Endodermal cell (in vitro differentiated cells): ENCODE data around the gene OR4N2. TPM values are rescaled to one million over a fixed set of nuclear protein-coding genes. Genes with fewer than 3 reads are reported as not detected.
"Not testable (repeated sequence)": the region's sequence is repeated elsewhere in the genome, so short reads cannot be mapped to it uniquely, and the experiment has no call there.

Experiments used
- DNase-seq: peaks from one replicate; pipeline ENCODE4 v3.0.0-alpha.2; 2017
- H3K27ac ChIP-seq: 2 replicates; pipeline ENCODE4 v1.5.1; 2013; ENCODE audit warnings: mild to moderate bottlenecking, low read depth, low read length, moderate library complexity
- H3K27me3 ChIP-seq: 2 replicates; pipeline ENCODE4 v1.6.1; 2013; ENCODE audit warnings: mild to moderate bottlenecking, low read length, moderate library complexity; ENCODE audit not compliant: insufficient read depth, control insufficient read depth, poor library complexity, severe bottlenecking
- H3K36me3 ChIP-seq: 2 replicates; pipeline ENCODE4 v1.7.0; 2013; ENCODE audit warnings: mild to moderate bottlenecking, low read length, moderate library complexity; ENCODE audit not compliant: control insufficient read depth, insufficient read depth
- H3K4me1 ChIP-seq: one replicate; pipeline ENCODE4 v1.7.0; 2013; ENCODE audit warnings: low read length; ENCODE audit not compliant: control insufficient read depth, insufficient read depth
- H3K4me3 ChIP-seq: 2 replicates; pipeline ENCODE4 v1.5.1; 2013; ENCODE audit warnings: mild to moderate bottlenecking, low read length, moderate library complexity
- H3K9ac ChIP-seq: 2 replicates; pipeline ENCODE4 v1.6.1; 2013; ENCODE audit warnings: mild to moderate bottlenecking, low read length, moderate library complexity; ENCODE audit not compliant: poor library complexity, severe bottlenecking; ENCODE audit errors: extremely low read depth
- H3K9me3 ChIP-seq: 2 replicates; pipeline ENCODE4 v1.6.1; 2013; ENCODE audit warnings: mild to moderate bottlenecking, low read length, moderate library complexity; ENCODE audit not compliant: control insufficient read depth
- H3K27ac Mint-ChIP-seq: 2 replicates; pipeline ENCODE4 v1.8.0; 2020; ENCODE audit warnings: mixed read lengths
- H3K27me3 Mint-ChIP-seq: 2 replicates; pipeline ENCODE4 v1.8.0; 2021; ENCODE audit warnings: mild to moderate bottlenecking, mixed read lengths; ENCODE audit not compliant: insufficient read depth
- H3K36me3 Mint-ChIP-seq: 2 replicates; pipeline ENCODE4 v1.8.0; 2020; ENCODE audit warnings: low read depth, mixed read lengths
- H3K4me1 Mint-ChIP-seq: 2 replicates; pipeline ENCODE4 v1.8.0; 2020; ENCODE audit warnings: mixed read lengths
- H3K4me3 Mint-ChIP-seq: 2 replicates; pipeline ENCODE4 v1.8.0; 2020; ENCODE audit warnings: mild to moderate bottlenecking, moderate library complexity, mixed read lengths
- H3K9me3 Mint-ChIP-seq: 2 replicates; pipeline ENCODE4 v1.8.0; 2020; ENCODE audit warnings: mild to moderate bottlenecking, mixed read lengths
- CTCF ChIP-seq: fragments of 200-600 bp; sonication (generic); conservative IDR thresholded peaks from 2 replicates; pipeline ENCODE4 v1.5.0; 2021; ENCODE audit warnings: antibody characterized with exemption, mild to moderate bottlenecking
- WGBS, 2 experiments: methylation state at CpG; one replicate each; pipeline versions ENCODE4 v1.1.5 to v1.1.7; 2013; ENCODE audit warnings: missing lambda C conversion rate in 2 of 2, mixed read lengths in 1 of 2; ENCODE audit not compliant: insufficient coverage in 1 of 2, insufficient read length in 1 of 2; 5-methylcytosine and 5-hydroxymethylcytosine counted together
- long read RNA-seq, 4 experiments: library from polyadenylated mRNA in 2 of 4; library from RNA in 1 of 4; library from capped mRNA in 1 of 4; stranded (forward) in 3 of 4; unstranded in 1 of 4; transcript quantifications; one replicate each; pipeline ENCODE4 v2.0.0, GENCODE V29; 2020 to 2021; ENCODE audit warnings: inconsistent platforms in 1 of 4
- polyA plus RNA-seq, 2 experiments: library from polyadenylated mRNA; stranded (reverse); fragments of 50-300 nt; gene quantifications; one replicate each; pipeline ENCODE4 v1.2.3, GENCODE V29; 2013
- total RNA-seq, 2 donors: library from RNA; stranded (reverse); fragmentation: NEBNext Ultra II Directional in 1 of 2; extraction: Animal tissue kit (Norgen Biotek cat#: 25700) in 1 of 2; gene quantifications; 2 replicates in 1 of 2; 3 replicates in 1 of 2; pipeline ENCODE4 v1.2.1, GENCODE V29; 2021

The OR4N2 gene
- not detected for total RNA-seq
- polyA plus RNA-seq (2013, experiment 1 of 2), result not detected
- polyA plus RNA-seq (2013, experiment 2 of 2), result not detected
- long read RNA-seq, experiment 1, result 0 reads
- long read RNA-seq, experiment 2, result 0 reads
- long read RNA-seq, experiment 3, result 0 reads
- long read RNA-seq, experiment 4, result 0 reads

GRCh38 chr14:19803470-19803869, at the start of gene OR4N2:
TSS of gene OR4N2 (plus strand) at chr14:19803770. CDS start at chr14:19827449, 23,679 bp downstream.
- not testable (repeated sequence) for H3K4me1 Mint-ChIP-seq, DNase-seq, H3K4me3 Mint-ChIP-seq, H3K36me3 ChIP-seq, H3K27me3 ChIP-seq, H3K9ac ChIP-seq, H3K27ac Mint-ChIP-seq, H3K27ac ChIP-seq, H3K4me3 ChIP-seq, H3K9me3 Mint-ChIP-seq, H3K4me1 ChIP-seq, H3K27me3 Mint-ChIP-seq, H3K36me3 Mint-ChIP-seq
- H3K9me3 ChIP-seq, result peaks cover 85% of the 10 kb centered on the region
- no CpG with 5 or more reads among the region's 1 CpG for whole genome bisulfite sequencing, 2 experiments

- WGBS, 2 experiments, result 43% methylated on average over 2 of the region's 2 CpGs; no CpG with 5 or more reads in 1 of the 2 experiments
- H3K4me3 ChIP-seq, result no peak overlapping the region
- no peak for DNase-seq
- H3K9ac ChIP-seq, result no peak overlapping the region
- H3K27ac ChIP-seq, result no peak overlapping the region
- Mint-ChIP-seq H3K4me3 (no peak overlapping the region), H3K27me3 (no peaks in the 10 kb centered on the region), H3K27ac (no peak overlapping the region), H3K36me3 (no peaks in the 10 kb centered on the region), H3K4me1 (no peaks in the 10 kb centered on the region), H3K9me3 (peaks cover 39% of the 10 kb centered on the region)
- no peaks in the 10 kb centered on the region for H3K36me3 ChIP-seq
- no peaks in the 10 kb centered on the region for H3K4me1 ChIP-seq
- H3K27me3 ChIP-seq, result no peaks in the 10 kb centered on the region
- peaks cover 85% of the 10 kb centered on the region for H3K9me3 ChIP-seq
- TF ChIP-seq CTCF, result no peak
These were observed 49.4 kb upstream of the OR4N2 start for GRCh38 chr14:19754172-19754571.

- not testable (repeated sequence) for H3K27me3 Mint-ChIP-seq, H3K36me3 Mint-ChIP-seq
- H3K9me3 ChIP-seq, result peaks cover 83% of the 10 kb centered on the region
These were observed 32.1 kb upstream of the OR4N2 start for GRCh38 chr14:19771491-19771890.

GRCh38 chr14:19771895-19772430, 31.6 kb upstream of the OR4N2 start:
- H3K9me3 ChIP-seq, result peaks cover 82% of the 10 kb centered on the region
- H3K36me3 Mint-ChIP-seq, result no peaks in the 10 kb centered on the region

More at GRCh38 chr14:19771491-19771890, 32.1 kb upstream of the OR4N2 start:
- H3K27ac Mint-ChIP-seq, DNase-seq, H3K9ac ChIP-seq, H3K4me3 Mint-ChIP-seq, H3K4me1 Mint-ChIP-seq, H3K4me1 ChIP-seq, H3K36me3 ChIP-seq, H3K4me3 ChIP-seq, H3K27ac ChIP-seq, H3K27me3 ChIP-seq: not testable (repeated sequence)
- WGBS, 2 experiments, result 60 to 62% methylated on average over 3 of the region's 3 CpGs
- peaks cover 95% of the 10 kb centered on the region for H3K9me3 Mint-ChIP-seq

GRCh38 chr14:19772454-19772853, 31.1 kb upstream of the OR4N2 start:
- H3K27ac ChIP-seq, result not testable (repeated sequence)
- H3K9me3 Mint-ChIP-seq, result peaks cover 92% of the 10 kb centered on the region

More at GRCh38 chr14:19771895-19772430, 31.6 kb upstream of the OR4N2 start:
- DNase-seq, result no peak
- no peaks in the 10 kb centered on the region for H3K27me3 Mint-ChIP-seq
- no peaks in the 10 kb centered on the region for H3K4me1 Mint-ChIP-seq
- H3K27ac Mint-ChIP-seq, result no peak overlapping the region
- no peak overlapping the region for H3K4me3 Mint-ChIP-seq
- no peak overlapping the region for H3K9ac ChIP-seq
- peaks cover 93% of the 10 kb centered on the region for H3K9me3 Mint-ChIP-seq
- H3K27me3 ChIP-seq, result no peaks in the 10 kb centered on the region
- TF ChIP-seq CTCF, result no peak
- WGBS, 2 experiments, result 84 to 89% methylated on average over 1 of the region's 1 CpG
- H3K27ac ChIP-seq, result no peak overlapping the region
- H3K36me3 ChIP-seq, result no peaks in the 10 kb centered on the region
- no peak overlapping the region for H3K4me3 ChIP-seq
- no peaks in the 10 kb centered on the region for H3K4me1 ChIP-seq

GRCh38 chr14:19773204-19773603, 30.4 kb upstream of the OR4N2 start, which contains the start of gene OR4M1:
TSS of gene OR4M1 (plus strand) at chr14:19773504. CDS start at chr14:19780323, 6,819 bp downstream.
- not testable (repeated sequence) for H3K9ac ChIP-seq, H3K36me3 Mint-ChIP-seq, H3K27ac Mint-ChIP-seq, H3K4me3 Mint-ChIP-seq, H3K27me3 Mint-ChIP-seq, DNase-seq, H3K36me3 ChIP-seq, H3K27me3 ChIP-seq, H3K4me1 ChIP-seq, H3K27ac ChIP-seq, H3K4me1 Mint-ChIP-seq
- H3K9me3 Mint-ChIP-seq, result peaks cover 92% of the 10 kb centered on the region
- Histone ChIP-seq H3K9me3 (peaks cover 82% of the 10 kb centered on the region), H3K4me3 (peak within 1 kb of the TSS; percentile 51)
- 0 to 15% methylated on average over 1 of the region's 1 CpG for WGBS, 2 experiments

More at GRCh38 chr14:19772454-19772853, 31.1 kb upstream of the OR4N2 start:
- H3K36me3 Mint-ChIP-seq, H3K4me1 Mint-ChIP-seq, H3K27me3 ChIP-seq, H3K4me3 Mint-ChIP-seq, H3K27me3 Mint-ChIP-seq, H3K4me3 ChIP-seq, H3K27ac Mint-ChIP-seq, DNase-seq, H3K4me1 ChIP-seq, H3K9ac ChIP-seq, H3K36me3 ChIP-seq: not testable (repeated sequence)
- peaks cover 79% of the 10 kb centered on the region for H3K9me3 ChIP-seq
- 57 to 70% methylated on average over 2 of the region's 2 CpGs for WGBS, 2 experiments
